IMR-90 (cell line): ENCODE measurements around the gene BCAS1.

Experiments used
- BHLHE40 ChIP-seq: fragments of 150-350 bp; IDR thresholded peaks from 2 replicates; pipeline ENCODE4 v1.6.1; 2016; ENCODE audit warnings: mild to moderate bottlenecking, low read depth, low read length
- CTCF ChIP-seq: conservative IDR thresholded peaks from 2 replicates; pipeline ENCODE4 v1.5.1; 2012; ENCODE audit warnings: mild to moderate bottlenecking, low read depth, low read length, improper control_type of control experiment
- ELK1 ChIP-seq: fragments of 150-350 bp; IDR thresholded peaks from 2 replicates; pipeline ENCODE4 v1.6.1; 2016; ENCODE audit warnings: low read depth, mild to moderate bottlenecking, low read length, moderate library complexity, borderline replicate concordance
- FOS ChIP-seq: fragments of 150-350 bp; IDR thresholded peaks from 2 replicates; pipeline ENCODE4 v1.6.1; 2016; ENCODE audit warnings: low read depth, low read length
- MAZ ChIP-seq: IDR thresholded peaks from 2 replicates; pipeline ENCODE4 v1.6.1; 2012; ENCODE audit warnings: low read depth, mild to moderate bottlenecking, low read length, improper control_type of control experiment, moderate library complexity, borderline replicate concordance
- POLR2A ChIP-seq: IDR thresholded peaks from 2 replicates; pipeline ENCODE4 v1.6.1; 2012; ENCODE audit warnings: mild to moderate bottlenecking, low read depth, low read length
- RAD21 ChIP-seq: IDR thresholded peaks from 2 replicates; pipeline ENCODE4 v1.6.1; 2012; ENCODE audit warnings: low read length, improper control_type of control experiment
- RCOR1 ChIP-seq: IDR thresholded peaks from 2 replicates; pipeline ENCODE4 v1.6.1; 2012; ENCODE audit warnings: mild to moderate bottlenecking, low read length, improper control_type of control experiment; ENCODE audit not compliant: insufficient replicate concordance
- RFX5 ChIP-seq: IDR thresholded peaks from 2 replicates; pipeline ENCODE4 v1.8.0; 2012; ENCODE audit warnings: low read depth, mild to moderate bottlenecking, low read length, moderate library complexity
- USF2 ChIP-seq: fragments of 150-350 bp; IDR thresholded peaks from 2 replicates; pipeline ENCODE4 v1.6.1; 2017; ENCODE audit warnings: mild to moderate bottlenecking, antibody characterized with exemption, low read length, low read depth

- TF ChIP-seq USF2 (no peak), CTCF (no peak), POLR2A (no peak), RCOR1 (no peak), BHLHE40 (no peak), RAD21 (no peak), FOS (no peak), MAZ (no peak), ELK1 (no peak), RFX5 (no peak)
Observed at GRCh38 chr20:54110041-54110440, 39.6 kb upstream of the BCAS1 start.
